NCI-H2196 (cell line): Measurements from ENCODE around the gene TMCO1.
"Not testable (repeated sequence)": the region's sequence is repeated elsewhere in the genome, so short reads cannot be mapped to it uniquely, and the experiment has no call there.

ENCODE experiments used
- DNase-seq: peaks from one replicate; lab custom pipeline; 2025; ENCODE audit not compliant: unreplicated experiment; lab: John Stamatoyannopoulos, UW

Gene TMCO1

DNA sequence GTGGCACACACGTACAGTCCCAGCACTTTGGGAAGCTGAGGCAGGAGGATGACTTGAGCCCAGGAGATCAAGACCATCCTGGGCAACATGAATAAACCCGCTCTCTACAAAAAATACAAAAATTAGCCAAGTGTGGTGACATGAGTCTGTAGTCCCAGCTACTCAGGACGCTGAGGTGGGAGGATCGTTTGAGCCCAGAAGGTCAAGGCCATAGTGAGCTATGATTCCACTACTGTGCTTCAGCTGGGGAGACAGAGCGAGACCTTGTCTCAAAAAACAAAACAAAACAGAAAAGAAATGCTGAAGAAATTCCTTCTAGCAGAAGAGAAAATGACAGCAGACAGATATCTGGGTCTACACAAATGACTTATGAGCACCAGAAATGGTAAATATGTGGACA lies 80.6 kb downstream of the TMCO1 start:
- no peak for DNase-seq

DNA sequence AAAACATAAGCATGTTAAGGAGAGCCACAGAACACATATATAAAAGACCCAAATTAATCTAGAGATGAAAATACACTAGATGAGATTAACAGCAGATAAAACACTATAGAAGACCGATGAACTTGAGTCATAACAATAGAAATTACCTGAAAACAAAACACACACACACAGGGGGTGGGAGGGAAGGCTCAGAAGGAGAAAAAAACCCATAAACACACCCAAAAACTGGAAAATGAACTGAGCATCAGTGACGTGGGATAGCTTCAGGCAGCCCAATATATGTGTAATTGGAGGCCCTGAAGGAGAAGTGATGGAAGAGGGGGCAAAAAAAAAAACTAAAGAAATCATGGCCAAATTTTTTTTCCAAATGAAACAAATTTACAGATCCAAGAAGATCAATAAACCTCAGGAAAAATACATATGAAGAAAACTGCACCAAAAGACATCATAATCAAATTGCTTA lies 81.7 kb downstream of the TMCO1 start:
- no peak for DNase-seq

DNA sequence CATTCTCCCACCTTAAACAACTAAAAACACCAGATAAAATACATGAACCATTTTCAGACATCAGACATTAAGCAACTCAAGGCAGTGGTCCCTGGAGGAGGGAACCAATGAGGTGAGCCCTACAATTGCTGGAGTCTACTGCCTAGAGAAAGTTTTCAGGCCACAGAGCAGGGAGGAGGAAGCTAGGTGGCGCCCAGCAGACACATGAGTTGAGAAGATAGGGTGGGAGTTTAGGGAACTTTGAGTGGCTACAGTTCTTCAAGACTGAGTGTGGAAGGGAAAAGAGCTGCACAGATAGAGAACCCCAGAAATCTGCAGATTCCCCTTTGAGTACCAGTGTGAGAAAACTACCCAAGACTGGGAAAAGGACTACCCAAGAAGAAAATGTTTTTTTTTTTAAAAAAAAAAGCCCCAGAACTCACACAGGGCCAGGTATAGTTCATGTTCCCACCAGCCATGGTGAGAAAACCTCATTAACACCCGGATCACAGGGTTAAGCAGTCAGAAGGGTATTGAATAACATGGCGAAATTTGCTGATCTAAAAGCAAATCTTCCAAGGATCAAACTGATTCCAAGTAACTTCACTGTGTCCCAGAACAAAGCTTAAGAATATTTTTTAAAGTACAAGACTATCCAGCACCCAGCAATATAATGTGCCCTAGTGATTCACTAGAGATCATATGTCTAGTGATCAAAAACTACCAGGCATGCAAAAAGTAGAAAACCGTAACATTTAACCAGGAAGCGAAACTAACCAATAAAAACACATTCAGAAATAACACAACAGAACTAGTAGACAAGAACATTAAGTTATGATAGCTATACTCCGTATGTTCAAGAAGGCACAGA lies 82.3 kb downstream of the TMCO1 start:
- DNase-seq = no peak

DNA sequence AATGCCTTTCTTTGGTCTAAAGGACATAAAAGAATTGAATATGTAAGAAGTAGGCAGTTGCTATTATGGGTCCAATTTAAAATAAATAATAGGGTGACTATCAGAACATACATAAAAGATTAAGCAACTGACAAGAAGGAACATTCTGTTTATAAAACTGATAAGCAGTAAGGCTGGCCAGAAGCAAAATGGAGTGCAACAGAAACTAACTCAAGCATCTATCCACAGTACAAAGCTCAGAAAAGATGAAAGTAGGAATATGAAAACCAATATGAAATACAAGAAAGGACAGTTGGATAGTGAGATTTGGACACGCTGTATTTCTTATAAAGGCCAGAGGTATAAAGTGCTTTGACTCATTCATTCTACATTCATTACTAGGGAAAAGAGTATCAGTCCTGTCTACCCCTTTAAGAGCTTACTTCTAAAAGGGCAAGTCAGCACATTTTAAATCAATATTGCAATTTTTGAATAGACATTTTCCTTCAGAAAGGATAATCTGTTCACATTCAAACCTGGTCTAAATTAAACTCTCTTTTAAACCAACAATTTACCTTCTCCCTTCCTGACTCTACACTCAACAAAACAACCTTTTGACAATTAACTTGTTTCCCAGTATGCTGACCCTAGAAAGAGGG lies 84.7 kb downstream of the TMCO1 start:
- DNase-seq = no peak

DNA sequence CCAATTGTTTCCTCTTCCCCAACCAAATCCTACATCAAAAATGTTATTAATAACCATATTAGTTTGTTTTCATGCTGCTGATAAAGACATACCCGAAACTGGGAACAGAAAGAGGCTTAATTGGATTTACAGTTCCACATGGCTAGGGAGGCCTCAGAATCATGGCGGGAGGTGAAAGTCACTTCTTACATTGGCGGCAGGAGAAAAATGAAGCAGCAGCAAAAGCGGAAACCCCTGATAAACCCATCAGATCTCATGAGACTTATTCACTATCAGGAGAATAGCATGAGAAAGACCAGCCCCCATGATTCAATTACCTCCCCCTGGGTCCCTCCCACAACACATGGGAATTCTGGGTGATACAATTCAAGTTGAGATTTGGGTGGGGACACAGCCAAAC lies 87.9 kb downstream of the TMCO1 start:
- not testable (repeated sequence) for DNase-seq

DNA sequence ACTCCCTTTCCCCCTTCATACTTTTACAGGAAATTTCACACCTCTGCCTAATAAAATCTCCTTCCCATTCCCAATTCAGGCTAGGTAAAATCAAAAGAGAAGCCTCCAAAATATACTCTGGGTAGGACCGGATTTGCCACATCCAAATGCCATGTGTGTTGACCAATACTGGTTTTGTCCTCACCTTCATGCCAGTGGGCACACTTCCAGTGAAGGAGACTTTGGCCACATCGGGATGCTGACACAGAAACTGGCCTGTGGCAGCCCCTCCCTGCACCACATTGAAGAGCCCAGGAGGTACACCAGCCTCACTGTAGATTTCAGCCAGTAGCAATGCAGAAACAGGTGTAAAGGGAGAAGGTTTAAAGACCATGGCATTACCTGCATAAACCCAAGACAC lies 88.4 kb downstream of the TMCO1 start:
- no peak for DNase-seq

DNA sequence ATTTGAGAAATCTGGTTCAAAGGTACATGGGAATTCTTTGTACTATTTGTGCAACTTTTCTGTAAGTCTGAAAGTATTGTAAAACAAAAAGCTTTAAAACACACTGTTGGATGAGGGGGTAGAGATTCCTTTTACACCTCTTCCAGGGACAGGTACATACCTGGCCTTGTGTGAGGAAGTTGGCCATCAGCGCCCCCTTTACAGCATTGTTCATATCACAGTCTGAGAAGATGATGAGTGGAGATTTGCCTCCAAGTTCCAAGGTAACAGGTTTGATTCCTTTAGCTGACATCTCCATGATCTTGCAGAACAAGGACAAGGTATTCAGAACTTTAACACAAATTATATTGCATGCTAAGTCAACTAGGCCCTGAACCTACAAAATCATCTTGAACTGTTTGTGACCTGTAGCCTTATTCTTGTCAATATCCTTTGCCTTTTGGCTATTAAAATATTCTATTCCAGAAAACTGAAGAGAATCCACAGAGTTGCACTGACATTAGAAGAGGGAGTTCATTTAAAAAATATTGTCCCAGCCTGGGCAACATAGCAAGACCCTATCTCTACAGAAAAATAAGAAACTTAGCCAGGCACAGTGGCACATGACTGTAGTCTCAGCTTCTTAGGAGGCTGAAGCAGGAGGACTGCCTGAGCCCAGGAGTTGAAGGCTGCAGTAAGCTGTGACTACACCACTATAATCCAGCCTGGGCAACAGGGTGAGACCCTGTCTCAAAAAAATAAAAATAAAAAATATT lies 89.2 kb downstream of the TMCO1 start:
- DNase-seq = no peak

DNA sequence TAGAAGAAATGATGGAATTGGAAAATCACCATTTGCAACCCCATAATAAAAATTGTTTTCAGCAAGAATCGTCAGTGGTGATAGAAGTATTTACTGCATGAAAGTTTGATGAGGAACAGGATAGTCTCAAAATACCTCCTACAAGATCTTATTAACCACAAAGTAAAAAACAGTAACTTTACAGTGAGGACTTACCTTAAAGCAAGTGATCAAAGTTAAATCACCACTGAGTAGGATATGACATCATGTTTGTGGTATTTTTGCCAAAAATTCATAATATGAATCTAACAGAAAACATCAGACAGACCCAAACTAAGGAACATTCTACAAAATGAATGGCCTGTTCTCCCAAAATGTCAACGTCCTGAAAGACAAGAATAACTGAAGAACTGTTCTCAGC lies 90.2 kb downstream of the TMCO1 start:
- DNase-seq = no peak
